Neural cell (in vitro differentiated cells): ENCODE results near the gene CA11. TPM values are rescaled to one million over a fixed set of nuclear protein-coding genes. Genes with fewer than 3 reads are reported as not detected.

Source experiments
- H2AFZ ChIP-seq: fragments of 200-600, 300-800 bp; sonication (generic), shearing (Covaris generic); 2 replicates; pipeline ENCODE4 v1.6.0; 2014; ENCODE audit warnings: low read depth, mild to moderate bottlenecking, antibody characterized with exemption, low read length, moderate library complexity
- H3F3A ChIP-seq: fragments of 200-600 bp; shearing (Covaris generic); 2 replicates; pipeline ENCODE4 v1.6.1; 2016; ENCODE audit warnings: mild to moderate bottlenecking, moderate library complexity, mixed read lengths, antibody characterized with exemption, low read length; ENCODE audit not compliant: insufficient read depth, poor library complexity, severe bottlenecking
- H3K27ac ChIP-seq: fragments of 200-600, 300-800 bp; sonication (generic), shearing (Covaris generic); 2 replicates; pipeline ENCODE4 v1.5.1; 2014; ENCODE audit warnings: mild to moderate bottlenecking, low read length, moderate library complexity
- H3K27me3 ChIP-seq: fragments of 300-800, 200-600 bp; sonication (generic), shearing (Covaris generic); 2 replicates; pipeline ENCODE4 v1.6.0; 2014; ENCODE audit warnings: mild to moderate bottlenecking, low read depth, low read length, moderate library complexity; ENCODE audit not compliant: insufficient read depth
- H3K36me3 ChIP-seq: fragments of 300-800, 200-600 bp; sonication (generic), shearing (Covaris generic); 2 replicates; pipeline ENCODE4 v1.5.1; 2014; ENCODE audit warnings: mild to moderate bottlenecking, antibody characterized with exemption, low read length, moderate library complexity; ENCODE audit not compliant: insufficient read depth
- H3K4me2 ChIP-seq: fragments of 300-800, 200-600 bp; sonication (generic), shearing (Covaris generic); 2 replicates; pipeline ENCODE4 v1.6.0; 2014; ENCODE audit warnings: mild to moderate bottlenecking, low read length
- H3K4me3 ChIP-seq: fragments of 300-800, 200-600 bp; sonication (generic), shearing (Covaris generic); 2 replicates; pipeline ENCODE4 v1.5.1; 2014; ENCODE audit warnings: mild to moderate bottlenecking, low read length, moderate library complexity
- H3K79me2 ChIP-seq: fragments of 200-600 bp; shearing (Covaris generic); replicated peaks from 2 replicates; pipeline ENCODE4 v1.6.0; 2014; ENCODE audit warnings: mild to moderate bottlenecking, low read length, moderate library complexity; ENCODE audit not compliant: insufficient read depth
- H3K9ac ChIP-seq: fragments of 300-800, 200-600 bp; sonication (generic), shearing (Covaris generic); 2 replicates; pipeline ENCODE4 v1.6.1; 2016; ENCODE audit warnings: mild to moderate bottlenecking, low read length, mixed read lengths
- H3K9me2 ChIP-seq: fragments of 200-600 bp; shearing (Covaris generic); 2 replicates; pipeline ENCODE4 v1.6.1; 2016; ENCODE audit warnings: mild to moderate bottlenecking, low read length, mixed read lengths; ENCODE audit not compliant: insufficient read depth
- H3K9me3 ChIP-seq: fragments of 200-600, 300-800 bp; sonication (generic), shearing (Covaris generic); 2 replicates; pipeline ENCODE4 v1.6.1; 2016; ENCODE audit warnings: mild to moderate bottlenecking, mixed run types, low read length, moderate library complexity, mixed read lengths
- H4K20me1 ChIP-seq: fragments of 200-600 bp; shearing (Covaris generic); 2 replicates; pipeline ENCODE4 v1.6.1; 2016; ENCODE audit warnings: mild to moderate bottlenecking, mixed run types; ENCODE audit not compliant: insufficient read depth
- EP300 ChIP-seq: fragments of 450-650 bp; conservative IDR thresholded peaks from 2 replicates; pipeline ENCODE4 v1.6.1; 2014; ENCODE audit warnings: antibody characterized with exemption, mild to moderate bottlenecking, moderate library complexity; ENCODE audit not compliant: poor library complexity, severe bottlenecking
- EZH2 ChIP-seq: fragments of 200-600, 300-800 bp; shearing (Covaris generic), sonication (generic); IDR thresholded peaks from 2 replicates; pipeline ENCODE4 v1.6.1; 2014; ENCODE audit warnings: antibody characterized with exemption, low read length, borderline replicate concordance, mild to moderate bottlenecking; ENCODE audit not compliant: insufficient read depth, poor library complexity, severe bottlenecking
- MXI1 ChIP-seq: fragments of 450-650 bp; conservative IDR thresholded peaks from 2 replicates; pipeline ENCODE4 v1.6.1; 2014; ENCODE audit warnings: antibody characterized with exemption, mild to moderate bottlenecking; ENCODE audit not compliant: poor library complexity, severe bottlenecking
- POLR2AphosphoS5 ChIP-seq: IDR thresholded peaks from 2 replicates; pipeline ENCODE4 v1.6.1; 2012
- RAD21 ChIP-seq: fragments of 450-650 bp; conservative IDR thresholded peaks from 2 replicates; pipeline ENCODE4 v1.6.1; 2014; ENCODE audit warnings: antibody characterized with exemption, mild to moderate bottlenecking, moderate library complexity
- SMC3 ChIP-seq: fragments of 450-650 bp; conservative IDR thresholded peaks from 2 replicates; pipeline ENCODE4 v1.6.1; 2014; ENCODE audit warnings: antibody characterized with exemption, mild to moderate bottlenecking, moderate library complexity; ENCODE audit not compliant: poor library complexity
- TAF1 ChIP-seq: IDR thresholded peaks from 2 replicates; pipeline ENCODE4 v1.6.1; 2012; ENCODE audit warnings: low read depth
- polyA plus RNA-seq: library from polyadenylated mRNA; depleted of rRNA; stranded (reverse); fragments of >200 nt; gene quantifications from 2 replicates; pipeline ENCODE4 v1.2.3, GENCODE V29; 2014
- TF ChIP-seq, protein P1 (sequence below): IDR thresholded peaks from 2 replicates; pipeline ENCODE4 v1.6.1; 2012; ENCODE audit warnings: borderline replicate concordance
- TF ChIP-seq, protein P2 (sequence below): fragments of 450-650 bp; IDR thresholded peaks from 2 replicates; pipeline ENCODE4 v1.5.1; 2014; ENCODE audit warnings: antibody characterized with exemption, mild to moderate bottlenecking, moderate library complexity; ENCODE audit not compliant: poor library complexity, severe bottlenecking

CA11 gene
- polyA plus RNA-seq, 1 donor from 2014 or later = 108 TPM

DNA sequence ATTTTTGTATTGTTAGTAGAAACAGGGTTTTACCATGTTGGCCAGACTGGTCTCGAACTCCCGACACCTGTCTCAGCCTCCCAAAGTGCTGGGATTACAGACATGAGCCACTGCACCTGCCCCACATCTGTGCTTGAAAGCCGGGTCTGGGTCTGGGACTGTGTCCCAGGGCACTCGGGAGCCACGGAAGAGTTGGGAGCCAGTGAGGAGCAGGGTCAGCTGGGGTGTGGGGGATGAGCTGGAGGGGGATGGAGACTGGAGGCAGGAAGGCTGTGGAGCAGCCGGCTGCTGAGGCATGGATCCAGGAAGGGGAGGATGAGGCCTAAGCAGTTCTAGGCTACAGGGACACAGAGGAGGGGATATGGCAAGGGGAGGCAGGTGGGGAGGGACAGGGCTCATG, 50.2 kb downstream of the CA11 start:
- Histone ChIP-seq H3K4me3 (no peak overlapping the region), H3K4me2 (no peak overlapping the region), H4K20me1 (no peaks in the 10 kb centered on the region), H2AFZ (no peak overlapping the region), H3K79me2 (no peaks in the 10 kb centered on the region), H3F3A (no peaks in the 10 kb centered on the region), H3K9me2 (no peaks in the 10 kb centered on the region), H3K9me3 (no peaks in the 10 kb centered on the region), H3K27ac (no peak overlapping the region), H3K36me3 (no peaks in the 10 kb centered on the region), H3K9ac (no peak overlapping the region), H3K27me3 (no peaks in the 10 kb centered on the region)
- no peak for TF ChIP-seq TAF1
- no peak for TF ChIP-seq POLR2AphosphoS5
- TF ChIP-seq, protein P1, sequence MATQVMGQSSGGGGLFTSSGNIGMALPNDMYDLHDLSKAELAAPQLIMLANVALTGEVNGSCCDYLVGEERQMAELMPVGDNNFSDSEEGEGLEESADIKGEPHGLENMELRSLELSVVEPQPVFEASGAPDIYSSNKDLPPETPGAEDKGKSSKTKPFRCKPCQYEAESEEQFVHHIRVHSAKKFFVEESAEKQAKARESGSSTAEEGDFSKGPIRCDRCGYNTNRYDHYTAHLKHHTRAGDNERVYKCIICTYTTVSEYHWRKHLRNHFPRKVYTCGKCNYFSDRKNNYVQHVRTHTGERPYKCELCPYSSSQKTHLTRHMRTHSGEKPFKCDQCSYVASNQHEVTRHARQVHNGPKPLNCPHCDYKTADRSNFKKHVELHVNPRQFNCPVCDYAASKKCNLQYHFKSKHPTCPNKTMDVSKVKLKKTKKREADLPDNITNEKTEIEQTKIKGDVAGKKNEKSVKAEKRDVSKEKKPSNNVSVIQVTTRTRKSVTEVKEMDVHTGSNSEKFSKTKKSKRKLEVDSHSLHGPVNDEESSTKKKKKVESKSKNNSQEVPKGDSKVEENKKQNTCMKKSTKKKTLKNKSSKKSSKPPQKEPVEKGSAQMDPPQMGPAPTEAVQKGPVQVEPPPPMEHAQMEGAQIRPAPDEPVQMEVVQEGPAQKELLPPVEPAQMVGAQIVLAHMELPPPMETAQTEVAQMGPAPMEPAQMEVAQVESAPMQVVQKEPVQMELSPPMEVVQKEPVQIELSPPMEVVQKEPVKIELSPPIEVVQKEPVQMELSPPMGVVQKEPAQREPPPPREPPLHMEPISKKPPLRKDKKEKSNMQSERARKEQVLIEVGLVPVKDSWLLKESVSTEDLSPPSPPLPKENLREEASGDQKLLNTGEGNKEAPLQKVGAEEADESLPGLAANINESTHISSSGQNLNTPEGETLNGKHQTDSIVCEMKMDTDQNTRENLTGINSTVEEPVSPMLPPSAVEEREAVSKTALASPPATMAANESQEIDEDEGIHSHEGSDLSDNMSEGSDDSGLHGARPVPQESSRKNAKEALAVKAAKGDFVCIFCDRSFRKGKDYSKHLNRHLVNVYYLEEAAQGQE = no peak

DNA sequence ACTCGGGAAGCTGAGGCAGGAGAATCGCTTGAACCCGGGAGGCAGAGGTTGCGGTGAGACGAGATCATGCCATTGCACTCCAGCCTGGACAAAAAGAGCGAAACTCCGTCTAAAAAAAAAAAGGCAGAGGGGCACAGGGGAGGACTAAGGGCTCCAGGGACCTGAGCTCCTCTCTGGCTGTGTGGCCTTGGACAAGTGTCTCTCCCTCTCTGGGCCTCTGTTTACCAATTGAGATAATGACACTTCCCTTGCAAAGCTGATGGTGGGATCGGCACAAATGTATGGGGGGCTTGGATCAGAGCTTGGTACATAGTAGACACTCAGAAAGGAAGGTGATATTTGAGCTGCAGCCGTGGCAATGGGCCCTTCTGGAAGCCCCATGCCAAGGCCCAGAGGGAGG, 50.8 kb downstream of the CA11 start:
- Histone ChIP-seq H2AFZ (no peak overlapping the region), H3K4me3 (no peak overlapping the region), H3K36me3 (no peaks in the 10 kb centered on the region), H3K27ac (no peak overlapping the region), H3F3A (no peaks in the 10 kb centered on the region), H3K79me2 (no peaks in the 10 kb centered on the region), H3K4me2 (no peak overlapping the region), H3K9ac (no peak overlapping the region), H4K20me1 (no peaks in the 10 kb centered on the region), H3K27me3 (no peaks in the 10 kb centered on the region), H3K9me3 (no peaks in the 10 kb centered on the region), H3K9me2 (no peaks in the 10 kb centered on the region)
- TF ChIP-seq POLR2AphosphoS5 (no peak), MXI1 (no peak), EP300 (no peak), RAD21 (no peak), SMC3 (no peak), TAF1 (no peak), EZH2 (no peak)
- TF ChIP-seq, protein P2, sequence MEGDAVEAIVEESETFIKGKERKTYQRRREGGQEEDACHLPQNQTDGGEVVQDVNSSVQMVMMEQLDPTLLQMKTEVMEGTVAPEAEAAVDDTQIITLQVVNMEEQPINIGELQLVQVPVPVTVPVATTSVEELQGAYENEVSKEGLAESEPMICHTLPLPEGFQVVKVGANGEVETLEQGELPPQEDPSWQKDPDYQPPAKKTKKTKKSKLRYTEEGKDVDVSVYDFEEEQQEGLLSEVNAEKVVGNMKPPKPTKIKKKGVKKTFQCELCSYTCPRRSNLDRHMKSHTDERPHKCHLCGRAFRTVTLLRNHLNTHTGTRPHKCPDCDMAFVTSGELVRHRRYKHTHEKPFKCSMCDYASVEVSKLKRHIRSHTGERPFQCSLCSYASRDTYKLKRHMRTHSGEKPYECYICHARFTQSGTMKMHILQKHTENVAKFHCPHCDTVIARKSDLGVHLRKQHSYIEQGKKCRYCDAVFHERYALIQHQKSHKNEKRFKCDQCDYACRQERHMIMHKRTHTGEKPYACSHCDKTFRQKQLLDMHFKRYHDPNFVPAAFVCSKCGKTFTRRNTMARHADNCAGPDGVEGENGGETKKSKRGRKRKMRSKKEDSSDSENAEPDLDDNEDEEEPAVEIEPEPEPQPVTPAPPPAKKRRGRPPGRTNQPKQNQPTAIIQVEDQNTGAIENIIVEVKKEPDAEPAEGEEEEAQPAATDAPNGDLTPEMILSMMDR = no peak
- TF ChIP-seq, protein P1 = no peak
